Stimulated activated CD4-positive, alpha-beta T cell treated with anti-CD3 and anti-CD28 coated beads, Interleukin-12 subunit alpha, Interleukin-12 subunit beta, amount 100 ng/mL, for 48 hours (primary cell): ENCODE data around the gene OR2J3.
"Not testable (repeated sequence)": the region's sequence is repeated elsewhere in the genome, so short reads cannot be mapped to it uniquely, and the experiment has no call there.

ENCODE experiments used
- DNase-seq, 3 donors: peaks; one replicate each; pipeline ENCODE4 v3.0.0-alpha.2; 2020; ENCODE audit warnings: low read depth in 2 of 3, low spot score in 1 of 3

The OR2J3 gene

GRCh38 chr6:29159922-29160321 lies 52.1 kb downstream of the OR2J3 start:
- DNase-seq, result not testable (repeated sequence)
